ENCODE data around the gene AGAP2. TPM values are rescaled to one million over a fixed set of nuclear protein-coding genes. Genes with fewer than 3 reads are reported as not detected.

The AGAP2 gene
- total and polyA plus RNA-seq, 8 donors = 0.31 to 5.8 (median 0.54) TPM

GRCh38 chr12:57760347-57760982 is 21.9 kb upstream of the AGAP2 start:
- peaks cover 15 to 31% of the 10 kb centered on the region in 2 donors for H3K27me3 ChIP-seq
- H3K4me3 ChIP-seq = no peak overlapping the region
- peaks cover 0 to 20% of the 10 kb centered on the region in 2 donors for H3K36me3 ChIP-seq
- TF ChIP-seq CTCF (IDR thresholded peaks at IDR 0.05) = no peak
- no peak for DNase-seq
- no peaks in the 10 kb centered on the region for H3K9me3 ChIP-seq
- ATAC-seq = no peak
- peaks cover 6 to 26% of the 10 kb centered on the region in 2 donors for H3K4me1 ChIP-seq
- no peak overlapping the region for H3K27ac ChIP-seq
- intact Hi-C loops (cut with DNase I) = no loop called here

- H3K27ac ChIP-seq = no peak overlapping the region
- peak in 1 of 2 donors; percentile 26 for TF ChIP-seq CTCF (IDR thresholded peaks at IDR 0.05)
- intact Hi-C loops (cut with DNase I) = no loop called here
- peaks cover under 1 to 20% of the 10 kb centered on the region in 2 donors for H3K4me1 ChIP-seq
- H3K9me3 ChIP-seq = no peaks in the 10 kb centered on the region
- H3K36me3 ChIP-seq = peaks cover 0 to 20% of the 10 kb centered on the region in 2 donors
- ATAC-seq (no peak), DNase-seq (no peak)
- peaks cover 5 to 28% of the 10 kb centered on the region in 2 donors for H3K27me3 ChIP-seq
- no peak overlapping the region for H3K4me3 ChIP-seq
Measured at GRCh38 chr12:57759360-57759980, 20.9 kb upstream of the AGAP2 start.

- peaks cover 0 to 26% of the 10 kb centered on the region in 2 donors for H3K4me1 ChIP-seq
- DNase-seq = no peak
- H3K36me3 ChIP-seq = peaks cover 0 to 20% of the 10 kb centered on the region in 2 donors
- no peak for TF ChIP-seq CTCF (IDR thresholded peaks at IDR 0.05)
- H3K4me3 ChIP-seq = no peak overlapping the region
- peaks cover 0 to 26% of the 10 kb centered on the region in 2 donors for H3K27me3 ChIP-seq
- no peak overlapping the region for H3K27ac ChIP-seq
- ATAC-seq = no peak
- intact Hi-C loops (cut with DNase I) = no loop called here
- no peaks in the 10 kb centered on the region for H3K9me3 ChIP-seq
Measured at GRCh38 chr12:57758552-57759359, 20.2 kb upstream of the AGAP2 start.

GRCh38 chr12:57757771-57758170 is 19.2 kb upstream of the AGAP2 start:
- DNase-seq (no peak), ATAC-seq (no peak)
- intact Hi-C loops (cut with DNase I) = no loop called here
- H3K27ac ChIP-seq = no peak overlapping the region
- H3K36me3 ChIP-seq = peaks cover 0 to 20% of the 10 kb centered on the region in 2 donors
- no peak overlapping the region for H3K4me3 ChIP-seq
- peaks cover 4 to 35% of the 10 kb centered on the region in 2 donors for H3K4me1 ChIP-seq
- no peaks in the 10 kb centered on the region for H3K9me3 ChIP-seq
- no peak for TF ChIP-seq CTCF (IDR thresholded peaks at IDR 0.05)
- peaks cover 0 to 17% of the 10 kb centered on the region in 2 donors for H3K27me3 ChIP-seq

Measured in left lung (tissue), 10 donors.